H1 (cell line): ENCODE results near the gene MDK. TPM values are rescaled to one million over a fixed set of nuclear protein-coding genes. Genes with fewer than 3 reads are reported as not detected.
"Not testable (repeated sequence)": the region's sequence is repeated elsewhere in the genome, so short reads cannot be mapped to it uniquely, and the experiment has no call there.

ENCODE experiments used
- CTCF ChIA-PET: fragments of 300-600 bp; sonication (Branson Sonifier 250); formaldehyde crosslinking; loops from one replicate; lab custom pipeline; 2021; ENCODE audit not compliant: partially characterized antibody; lab: Charles Lee
- POLR2A ChIA-PET: fragments of 300-600 bp; sonication (Branson Sonifier 250); formaldehyde crosslinking; loops from one replicate; lab custom pipeline; 2021; ENCODE audit warnings: inconsistent platforms; ENCODE audit not compliant: partially characterized antibody; lab: Charles Lee
- DNase-seq, 2 experiments: peaks; one replicate each; pipeline versions ENCODE4 v3.0.0 to v3.0.0-alpha.2; 2010 to 2022; ENCODE audit warnings: low spot score in 2 of 2, low read depth in 1 of 2, mixed read lengths in 1 of 2
- FAIRE-seq: peaks from 2 replicates; lab custom pipeline; 2011; peaks lifted over from hg19 to GRCh38; lab: Jason Lieb, UNC
- H2AFZ ChIP-seq: 2 replicates; pipeline ENCODE4 v1.8.1; 2012; ENCODE audit warnings: low read length, inconsistent platforms
- H2AK5ac ChIP-seq: 2 replicates; pipeline ENCODE4 v1.6.1; 2013; ENCODE audit warnings: low read depth, low read length
- H2BK120ac ChIP-seq: replicated peaks from 2 replicates; pipeline ENCODE3; 2013; ENCODE audit warnings: low read depth, low read length, inconsistent platforms
- H2BK12ac ChIP-seq: 2 replicates; pipeline ENCODE4 v1.6.1; 2013; ENCODE audit warnings: low read depth, low read length
- H2BK15ac ChIP-seq: 2 replicates; pipeline ENCODE4 v1.6.1; 2013; ENCODE audit warnings: low read length
- H2BK20ac ChIP-seq: 2 replicates; pipeline ENCODE4 v1.6.1; 2013; ENCODE audit warnings: low read length
- H2BK5ac ChIP-seq: 2 replicates; pipeline ENCODE4 v1.6.1; 2013; ENCODE audit warnings: low read depth, low read length
- H3K14ac ChIP-seq: 2 replicates; pipeline ENCODE4 v1.6.1; 2013; ENCODE audit warnings: inconsistent platforms; ENCODE audit not compliant: insufficient read length
- H3K18ac ChIP-seq: 2 replicates; pipeline ENCODE4 v1.6.1; 2013; ENCODE audit warnings: low read length; ENCODE audit errors: extremely low read depth
- H3K23ac ChIP-seq: 2 replicates; pipeline ENCODE4 v1.6.1; 2013; ENCODE audit warnings: inconsistent platforms; ENCODE audit not compliant: insufficient read length
- H3K23me2 ChIP-seq: 2 replicates; pipeline ENCODE4 v1.6.1; 2013; ENCODE audit warnings: low read depth, low read length
- H3K27ac ChIP-seq: 2 replicates; pipeline ENCODE4 v1.6.1; 2011; ENCODE audit warnings: low read depth, low read length, inconsistent platforms
- H3K27me3 ChIP-seq, 4 experiments: replicated peaks in 1 of 4; 1 replicate in 1 of 4; 2 replicates in 3 of 4; pipeline versions ENCODE4 v1.6.1 to v1.8.1; 2011 to 2013; ENCODE audit warnings: low read length in 3 of 4, mild to moderate bottlenecking in 3 of 4, inconsistent platforms in 2 of 4, mixed read lengths in 2 of 4, moderate library complexity in 1 of 4; ENCODE audit not compliant: control insufficient read depth in 3 of 4, insufficient read depth in 3 of 4; ENCODE audit errors: extremely low read depth in 1 of 4
- H3K36me3 ChIP-seq, 4 experiments: 2 replicates each; pipeline versions ENCODE4 v1.6.1 to v1.8.1; 2011 to 2013; ENCODE audit warnings: mild to moderate bottlenecking in 4 of 4, low read length in 3 of 4, moderate library complexity in 2 of 4, control low read depth in 1 of 4, inconsistent platforms in 1 of 4; ENCODE audit not compliant: insufficient read depth in 4 of 4, control insufficient read depth in 2 of 4
- H3K4ac ChIP-seq: replicated peaks from 2 replicates; pipeline ENCODE3; 2013; ENCODE audit warnings: low read length, low read depth, mixed read lengths, inconsistent platforms; ENCODE audit not compliant: insufficient read length
- H3K4me1 ChIP-seq, 4 experiments: replicated peaks in 1 of 4; 1 replicate in 1 of 4; 2 replicates in 3 of 4; pipeline versions ENCODE4 v1.6.1 to v1.8.1; 2011 to 2013; ENCODE audit warnings: low read length in 3 of 4, inconsistent platforms in 2 of 4, mixed read lengths in 1 of 4; ENCODE audit not compliant: insufficient read depth in 4 of 4, control insufficient read depth in 3 of 4
- H3K4me2 ChIP-seq, 2 experiments: 2 replicates each; pipeline versions ENCODE4 v1.6.1 to v1.8.1; 2011 to 2013; ENCODE audit warnings: low read depth in 2 of 2, low read length in 2 of 2, control low read depth in 1 of 2, inconsistent platforms in 1 of 2, mild to moderate bottlenecking in 1 of 2; ENCODE audit not compliant: insufficient read depth in 1 of 2
- H3K4me3 ChIP-seq, 4 experiments: fragments of 200-600, 300-600 bp in 1 of 4; sonication (generic), shearing (Covaris generic), sonication (Bioruptor Twin) in 1 of 4; 2 replicates each; pipeline versions ENCODE4 v1.5.1 to v1.8.1; 2011 to 2016; ENCODE audit warnings: low read length in 4 of 4, low read depth in 3 of 4, control low read depth in 2 of 4, inconsistent platforms in 2 of 4, mild to moderate bottlenecking in 2 of 4, mixed read lengths in 1 of 4, moderate library complexity in 1 of 4; ENCODE audit not compliant: insufficient read depth in 2 of 4; ENCODE audit errors: extremely low read depth in 1 of 4
- H3K56ac ChIP-seq: replicated peaks from 2 replicates; pipeline ENCODE3; 2013; ENCODE audit warnings: low read depth, mild to moderate bottlenecking, mixed read lengths, low read length, inconsistent platforms; ENCODE audit not compliant: insufficient read length
- H3K79me1 ChIP-seq: 2 replicates; pipeline ENCODE4 v1.6.1; 2013; ENCODE audit warnings: low read depth, low read length, control low read depth
- H3K79me2 ChIP-seq, 2 experiments: 2 replicates each; pipeline versions ENCODE4 v1.6.1 to v1.8.1; 2012 to 2013; ENCODE audit warnings: low read length in 2 of 2, mild to moderate bottlenecking in 2 of 2, inconsistent platforms in 1 of 2; ENCODE audit not compliant: insufficient read depth in 2 of 2, control insufficient read depth in 1 of 2
- H3K9ac ChIP-seq, 4 experiments: replicated peaks in 1 of 4; 1 replicate in 1 of 4; 2 replicates in 3 of 4; pipeline versions ENCODE4 v1.6.1 to v1.8.1; 2011 to 2013; ENCODE audit warnings: low read depth in 3 of 4, low read length in 3 of 4, control low read depth in 2 of 4, mild to moderate bottlenecking in 2 of 4, moderate library complexity in 2 of 4, inconsistent platforms in 1 of 4; ENCODE audit errors: extremely low read depth in 1 of 4
- H3K9me3 ChIP-seq, 2 experiments: 2 replicates each; pipeline versions ENCODE4 v1.6.1 to v1.8.1; 2012 to 2013; ENCODE audit warnings: mild to moderate bottlenecking in 2 of 2, moderate library complexity in 2 of 2, control low read depth in 1 of 2, inconsistent platforms in 1 of 2, low read depth in 1 of 2, low read length in 1 of 2, mixed read lengths in 1 of 2; ENCODE audit not compliant: insufficient read depth in 2 of 2
- H4K20me1 ChIP-seq, 2 experiments: replicated peaks in 1 of 2; 2 replicates each; pipeline versions ENCODE3 to v1.8.1; 2011 to 2013; ENCODE audit warnings: inconsistent platforms in 2 of 2, low read length in 2 of 2, mild to moderate bottlenecking in 1 of 2; ENCODE audit not compliant: insufficient read depth in 2 of 2, control insufficient read depth in 1 of 2
- H4K5ac ChIP-seq: 2 replicates; pipeline ENCODE4 v1.6.1; 2013; ENCODE audit warnings: low read length, low read depth, mixed read lengths, inconsistent platforms; ENCODE audit not compliant: insufficient read length
- H4K8ac ChIP-seq: 2 replicates; pipeline ENCODE4 v1.8.0; 2013; ENCODE audit warnings: mild to moderate bottlenecking, moderate library complexity, low read length, inconsistent platforms; ENCODE audit not compliant: insufficient read depth; ENCODE audit errors: extremely low read depth
- H4K91ac ChIP-seq: replicated peaks from 2 replicates; pipeline ENCODE3; 2013; ENCODE audit warnings: low read length, mixed read lengths, inconsistent platforms; ENCODE audit not compliant: insufficient read length
- whole genome bisulfite sequencing, 2 experiments: shearing (Covaris generic) in 1 of 2; methylation state at CpG; one replicate each; pipeline versions ENCODE4 v1.1.6 to v1.1.7; 2013 to 2015; ENCODE audit warnings: low lambda C conversion rate in 2 of 2, mixed read lengths in 2 of 2, inconsistent platforms in 1 of 2, low coverage in 1 of 2, missing lambda C conversion rate in 1 of 2; ENCODE audit not compliant: insufficient replicate concordance in 2 of 2, insufficient coverage in 1 of 2, insufficient read length in 1 of 2; ENCODE audit errors: extremely low coverage in 1 of 2, missing lambda C conversion rate in 1 of 2; 5-methylcytosine and 5-hydroxymethylcytosine counted together
- polyA plus RNA-seq, 7 experiments: library from polyadenylated mRNA; depleted of rRNA in 3 of 7; stranded (reverse) in 5 of 7; unstranded in 2 of 7; fragments of >200 nt in 5 of 7; fragments of 200-250 nt in 2 of 7; gene quantifications; 1 replicate in 5 of 7; 2 replicates in 1 of 7; 4 replicates in 1 of 7; pipeline versions ENCODE4 v1.2.1 to v1.2.3, GENCODE V29; 2011 to 2013; ENCODE audit warnings: missing spikeins in 2 of 7, mixed read lengths in 2 of 7
- total RNA-seq: library from RNA; stranded (reverse); fragmentation: NEBNext Ultra II Directional; extraction: Animal tissue kit (Norgen Biotek cat#: 25700); gene quantifications from 2 replicates; pipeline ENCODE4 v1.2.1, GENCODE V29; 2021

Gene MDK
- total and polyA plus RNA-seq, 2 of the 8 experiments (the other 6 are each of a cell fraction or from before 2014, with no cell fraction given), result 309 to 606 TPM

- Histone ChIP-seq H3K36me3 (peaks cover 8 to 39% (median 19%) of the 10 kb centered on the region in 4 experiments; a peak in 6 of 8 replicates), H3K4me1 (peaks cover 0 to 13% (median 3%) of the 10 kb centered on the region in 4 experiments; a peak in 5 of 7 replicates), H4K20me1 (peaks cover 1 to 19% of the 10 kb centered on the region in 2 experiments)
- H2AFZ ChIP-seq, H2BK12ac ChIP-seq, H3K9ac ChIP-seq, H2BK5ac ChIP-seq, H3K23me2 ChIP-seq, H3K79me2 ChIP-seq, H3K4me3 ChIP-seq, H4K5ac ChIP-seq, H2AK5ac ChIP-seq, H3K4ac ChIP-seq, H3K9me3 ChIP-seq, H4K8ac ChIP-seq, H3K18ac ChIP-seq, H4K91ac ChIP-seq, H2BK15ac ChIP-seq, H2BK20ac ChIP-seq, H3K4me2 ChIP-seq, H3K56ac ChIP-seq, H3K27ac ChIP-seq, FAIRE-seq, H3K14ac ChIP-seq, H3K23ac ChIP-seq, H3K79me1 ChIP-seq, H3K27me3 ChIP-seq, DNase-seq, H2BK120ac ChIP-seq: not testable (repeated sequence)
- ChIA-PET CTCF (interaction anchor here (1.3 to 44.5 kb wide), 2 partner anchors 29 to 31 kb away, joined by 3 to 1004 read pairs; partner anchors contain the start of gene DGKZ), POLR2A (interaction anchor here (0.9 to 1.4 kb wide), 2 partner anchors 9 to 10 kb away, joined by 3 to 5 read pairs; partner anchors contain the start of gene MDK)
- 94% methylated on average over 19 of the region's 19 CpGs; no CpG with 5 or more reads in 1 of the 2 experiments for WGBS, 2 experiments
Measured at GRCh38 chr11:46371262-46371661, 10.2 kb upstream of the MDK start.
